HK-2 (cell line): ENCODE data around the gene CECR2.

Source experiments
- DNase-seq: peaks from one replicate; pipeline ENCODE4 v3.0.0-alpha.2; 2018; ENCODE audit not compliant: unreplicated experiment

CECR2 gene

GRCh38 chr22:17451316-17451715, 82.1 kb downstream of the CECR2 start:
- no peak for DNase-seq

DNA sequence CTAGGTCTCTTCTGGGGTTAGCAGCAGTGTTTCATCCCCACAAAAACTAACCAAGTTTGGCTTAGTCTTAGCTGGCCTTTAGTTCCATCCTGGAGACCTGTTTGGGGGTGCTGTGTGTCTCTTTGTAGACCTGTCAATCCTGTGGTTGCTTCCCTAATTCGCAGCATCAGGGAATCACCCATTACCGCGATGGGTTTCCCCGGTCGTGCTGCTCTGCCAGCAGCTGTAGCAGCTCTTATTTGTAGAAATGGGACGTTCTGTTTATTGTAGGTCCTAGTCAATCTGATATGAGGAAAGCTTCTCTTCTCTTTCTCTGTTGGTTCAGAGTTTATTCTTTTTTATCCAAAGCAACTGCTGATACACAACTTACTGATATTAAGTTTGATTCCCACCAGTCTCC, 91.6 kb downstream of the CECR2 start:
- DNase-seq = no peak

- no peak for DNase-seq
Observed at GRCh38 chr22:17470880-17471500, 101.7 kb downstream of the CECR2 start.

- no peak for DNase-seq
Observed at GRCh38 chr22:17471886-17472535, 102.8 kb downstream of the CECR2 start.

DNA sequence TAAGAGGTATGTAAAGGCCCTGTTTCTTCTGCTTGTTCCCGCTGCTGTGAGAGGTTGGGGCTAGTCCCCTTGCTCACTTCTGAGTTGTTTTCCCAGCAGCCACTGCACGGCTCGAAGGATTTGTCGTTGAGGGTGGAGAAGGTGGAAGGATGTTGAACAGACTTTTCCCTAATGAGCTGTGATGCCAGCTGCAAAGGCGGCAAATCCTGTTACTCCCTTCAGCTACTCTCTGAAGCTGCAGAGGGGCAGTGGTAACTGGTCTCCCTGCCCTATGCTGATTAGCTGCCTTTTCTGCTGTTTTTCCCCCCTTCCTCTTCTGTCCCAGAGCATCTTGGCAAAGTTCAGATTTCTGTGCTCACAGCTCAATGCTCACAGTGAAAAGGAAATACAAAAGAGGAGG, 103.7 kb downstream of the CECR2 start:
- DNase-seq = no peak

GRCh38 chr22:17475318-17476230, 106.3 kb downstream of the CECR2 start:
- DNase-seq = no peak

GRCh38 chr22:17476838-17477237, 107.6 kb downstream of the CECR2 start:
- no peak for DNase-seq

DNA sequence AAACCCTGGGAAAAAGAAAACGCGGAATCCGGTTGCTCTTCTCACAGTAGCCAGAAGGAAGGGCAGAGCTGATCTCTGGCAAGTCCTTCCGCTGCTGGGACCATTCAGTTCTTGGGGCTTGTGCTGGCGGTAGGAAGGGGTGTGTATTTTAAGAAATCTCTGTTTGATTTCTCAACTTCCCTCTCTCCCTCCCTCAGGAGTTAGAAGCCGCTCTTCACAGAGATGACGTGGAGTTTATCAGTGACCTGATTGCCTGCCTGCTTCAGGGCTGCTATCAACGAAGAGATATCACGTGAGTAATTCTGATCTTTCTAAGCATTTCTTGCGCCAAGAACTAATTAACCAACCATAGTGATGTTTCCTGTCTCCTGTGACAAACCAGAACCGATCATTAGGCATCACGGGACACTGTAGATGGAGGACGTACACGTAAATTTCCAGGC, 108.2 kb downstream of the CECR2 start:
- no peak for DNase-seq

- DNase-seq = no peak
Observed at GRCh38 chr22:17479135-17479534, 109.9 kb downstream of the CECR2 start.

GRCh38 chr22:17481424-17481823, 112.2 kb downstream of the CECR2 start:
- DNase-seq = no peak

- DNase-seq = no peak
Observed at GRCh38 chr22:17483688-17484372, 114.6 kb downstream of the CECR2 start.

DNA sequence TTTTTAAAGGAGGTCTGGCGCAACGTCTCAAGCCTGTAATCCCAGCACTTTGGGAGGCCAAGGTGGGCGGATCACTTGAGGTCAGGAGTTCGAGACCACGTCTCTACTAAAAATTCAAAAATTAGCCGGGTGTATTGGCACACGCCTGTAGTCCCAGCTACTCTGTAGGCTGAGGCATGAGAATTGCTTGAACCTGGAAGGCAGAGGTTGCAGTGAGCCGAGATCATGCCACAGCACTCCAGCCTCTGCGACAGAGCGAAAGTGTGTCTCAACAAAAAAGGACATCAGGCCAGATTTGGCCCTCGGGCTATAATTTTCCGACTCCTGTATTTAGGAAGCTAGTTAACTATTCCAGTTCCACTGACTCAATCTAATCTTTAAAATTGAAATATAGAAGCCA, 115.3 kb downstream of the CECR2 start:
- no peak for DNase-seq

- DNase-seq = no peak
Observed at GRCh38 chr22:17486313-17486712, 117.1 kb downstream of the CECR2 start.

DNA sequence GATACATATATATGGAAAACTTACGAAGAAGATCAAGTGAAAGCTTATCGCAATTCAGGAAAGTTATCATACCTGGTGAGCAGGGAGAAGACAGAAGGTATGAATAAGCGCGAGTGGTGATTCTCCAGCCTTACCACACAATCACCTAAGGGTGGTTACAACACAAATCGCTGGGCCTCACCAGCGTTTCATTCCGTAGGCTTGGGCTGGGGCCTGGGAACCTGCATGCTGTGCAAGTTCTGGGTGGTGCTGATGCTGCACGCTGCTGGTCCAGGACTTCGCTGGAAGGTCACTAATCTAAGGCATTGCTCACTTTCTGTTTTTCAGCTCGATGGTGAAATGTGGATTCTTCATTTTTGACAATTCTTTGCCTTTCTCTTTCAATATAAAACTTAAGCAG, 117.5 kb downstream of the CECR2 start:
- no peak for DNase-seq

DNA sequence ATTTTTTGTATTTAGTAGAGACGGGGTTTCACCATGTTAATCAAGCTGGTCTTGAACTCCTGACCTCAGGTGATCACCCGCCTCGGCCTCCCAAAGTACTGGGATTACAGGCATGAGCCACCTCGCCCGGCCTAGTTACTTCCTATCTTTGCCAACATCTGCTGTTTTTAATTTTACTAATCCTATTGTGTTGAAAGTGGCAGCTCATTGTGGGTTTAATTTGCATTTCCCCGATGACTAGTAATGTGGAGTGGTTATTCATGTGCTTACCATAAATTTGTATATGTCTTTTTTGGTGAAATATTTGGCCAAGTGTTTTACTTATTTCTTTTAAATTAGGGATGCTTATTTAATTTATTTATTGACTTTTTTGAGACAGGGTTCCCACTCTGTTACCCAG, 119.8 kb downstream of the CECR2 start:
- DNase-seq = no peak

DNA sequence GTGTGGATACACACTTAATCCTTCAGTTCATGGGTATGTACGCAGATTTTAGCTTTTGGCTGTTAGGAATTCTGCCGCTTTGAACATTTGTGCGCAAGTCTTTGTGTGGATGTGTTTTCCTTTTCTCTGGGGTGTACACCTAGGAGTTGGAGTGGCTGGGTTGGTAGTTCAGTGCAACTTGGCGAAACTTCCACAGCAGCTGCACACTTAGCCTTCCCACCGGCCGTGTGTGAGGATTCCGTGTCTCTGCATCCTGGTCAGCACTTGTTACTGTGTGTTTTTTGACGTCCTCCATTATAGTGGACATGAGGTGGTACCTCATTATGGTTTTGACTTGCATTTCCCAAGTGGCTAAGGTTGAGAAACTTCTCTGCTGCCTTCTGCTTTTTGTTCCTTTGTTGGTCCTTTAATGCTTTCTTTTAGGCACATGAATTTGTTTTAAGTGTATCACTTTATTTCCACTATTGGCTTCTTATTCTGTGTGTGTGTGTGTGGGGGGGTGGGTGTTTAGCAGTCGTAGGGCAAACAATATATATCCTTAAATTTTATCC, 121.9 kb downstream of the CECR2 start:
- DNase-seq = no peak

DNA sequence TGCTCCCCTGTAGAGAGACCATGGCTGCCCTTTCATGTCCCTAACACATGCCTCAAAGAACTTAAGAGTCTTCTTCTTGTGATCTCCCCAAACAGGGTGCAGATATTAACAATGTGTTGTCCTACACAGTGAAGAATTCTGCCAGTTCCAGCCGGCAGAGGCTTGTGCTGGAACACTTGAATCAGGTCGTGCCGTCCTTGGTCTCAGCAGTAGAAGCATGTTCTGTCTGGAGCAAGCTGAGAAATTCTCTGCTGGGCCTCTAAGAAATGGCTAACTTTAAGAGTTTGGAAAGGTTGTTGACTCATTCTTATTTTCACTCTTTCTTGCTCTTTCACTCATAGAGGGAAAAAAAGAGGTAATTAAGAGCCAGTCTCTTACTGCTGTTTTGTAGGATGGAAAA, 123.0 kb downstream of the CECR2 start:
- DNase-seq = no peak

- no peak for DNase-seq
Observed at GRCh38 chr22:17493419-17493981, 124.2 kb downstream of the CECR2 start.

DNA sequence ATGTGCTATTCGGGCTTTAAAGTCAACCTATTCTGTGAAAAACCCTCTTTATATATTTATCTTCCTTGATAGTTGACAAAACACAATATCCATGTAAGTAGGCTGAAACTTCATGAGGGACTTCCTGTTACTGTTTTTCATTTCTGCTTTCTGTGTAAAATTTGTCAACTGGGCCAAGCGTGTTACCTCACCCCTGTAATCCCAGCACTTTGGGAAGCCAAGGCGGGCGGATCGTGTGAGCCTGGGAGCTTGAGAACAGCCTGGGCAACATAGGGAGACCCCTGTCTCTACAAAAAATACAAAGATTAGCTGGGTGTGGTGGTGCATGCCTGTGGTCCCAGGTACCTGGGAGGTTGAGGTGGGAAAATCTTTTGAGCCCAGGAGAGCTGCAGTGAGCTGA, 127.6 kb downstream of the CECR2 start:
- no peak for DNase-seq

GRCh38 chr22:17501679-17502285, 132.5 kb downstream of the CECR2 start:
- DNase-seq = no peak

DNA sequence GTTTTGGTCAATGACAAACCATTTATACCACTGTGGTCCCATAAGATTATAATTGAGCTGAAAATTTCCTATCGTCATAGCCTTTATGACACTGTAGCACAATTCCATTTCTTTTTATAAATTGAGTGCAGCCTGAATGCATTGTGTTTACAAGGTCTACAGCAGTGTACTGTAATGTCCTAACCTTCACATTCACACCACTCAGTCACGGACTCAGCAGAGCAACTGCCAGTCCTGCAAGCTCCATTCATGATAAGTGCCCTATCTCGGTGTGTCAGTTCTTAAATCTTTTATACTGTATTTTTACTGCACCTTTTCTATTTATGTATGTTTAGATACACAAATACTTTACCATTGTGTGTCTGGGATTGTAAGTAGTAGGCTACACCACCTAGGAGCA, 138.8 kb downstream of the CECR2 start:
- no peak for DNase-seq
